PC-3 (cell line): ENCODE data around the gene PGA5.

Experiments used
- EZH2phosphoT487 ChIP-seq: fragments of 300-600 bp; sonication (generic); IDR thresholded peaks from 2 replicates; pipeline ENCODE4 v1.6.1; 2018; ENCODE audit warnings: mild to moderate bottlenecking, antibody characterized with exemption, low read length, borderline replicate concordance
- TF ChIP-seq, protein P1 (sequence below): fragments of 300-600 bp; sonication (generic); conservative IDR thresholded peaks from 2 replicates; pipeline ENCODE4 v1.5.1; 2017; ENCODE audit warnings: antibody characterized with exemption, low read depth, mild to moderate bottlenecking, low read length

DNA sequence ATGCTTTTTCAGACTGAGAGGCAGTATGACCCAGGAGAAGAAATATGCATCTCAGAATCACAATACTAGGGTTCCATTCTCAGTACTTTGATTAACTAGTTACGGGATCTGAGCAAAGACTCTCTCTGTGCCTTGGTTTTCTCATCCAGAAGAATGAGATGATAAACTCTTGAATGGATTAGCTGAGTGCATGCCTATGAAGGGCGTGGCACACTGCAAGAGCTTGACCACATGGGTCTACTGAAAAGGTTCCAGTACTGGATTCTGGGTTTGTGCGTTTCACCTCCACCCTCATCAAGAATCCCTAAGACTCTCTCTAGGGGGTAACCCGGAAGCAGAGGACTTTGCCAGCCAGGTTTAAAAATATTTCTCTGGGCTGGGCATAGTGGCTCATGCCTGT lies 25.6 kb downstream of the PGA5 start:
- TF ChIP-seq, protein P1, sequence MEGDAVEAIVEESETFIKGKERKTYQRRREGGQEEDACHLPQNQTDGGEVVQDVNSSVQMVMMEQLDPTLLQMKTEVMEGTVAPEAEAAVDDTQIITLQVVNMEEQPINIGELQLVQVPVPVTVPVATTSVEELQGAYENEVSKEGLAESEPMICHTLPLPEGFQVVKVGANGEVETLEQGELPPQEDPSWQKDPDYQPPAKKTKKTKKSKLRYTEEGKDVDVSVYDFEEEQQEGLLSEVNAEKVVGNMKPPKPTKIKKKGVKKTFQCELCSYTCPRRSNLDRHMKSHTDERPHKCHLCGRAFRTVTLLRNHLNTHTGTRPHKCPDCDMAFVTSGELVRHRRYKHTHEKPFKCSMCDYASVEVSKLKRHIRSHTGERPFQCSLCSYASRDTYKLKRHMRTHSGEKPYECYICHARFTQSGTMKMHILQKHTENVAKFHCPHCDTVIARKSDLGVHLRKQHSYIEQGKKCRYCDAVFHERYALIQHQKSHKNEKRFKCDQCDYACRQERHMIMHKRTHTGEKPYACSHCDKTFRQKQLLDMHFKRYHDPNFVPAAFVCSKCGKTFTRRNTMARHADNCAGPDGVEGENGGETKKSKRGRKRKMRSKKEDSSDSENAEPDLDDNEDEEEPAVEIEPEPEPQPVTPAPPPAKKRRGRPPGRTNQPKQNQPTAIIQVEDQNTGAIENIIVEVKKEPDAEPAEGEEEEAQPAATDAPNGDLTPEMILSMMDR, result no peak
- no peak for TF ChIP-seq EZH2phosphoT487
